Testis (tissue), 3 donors: ENCODE data around the gene ALDH1A2. TPM values are rescaled to one million over a fixed set of nuclear protein-coding genes. Genes with fewer than 3 reads are reported as not detected.

Experiments
- DNase-seq: peaks from one replicate; pipeline ENCODE4 v3.0.0-alpha.2; 2019
- H3K27ac ChIP-seq, 2 donors: fragments of 200-600 bp; sonication (generic); one replicate each; pipeline ENCODE4 v1.5.1; 2019
- H3K27me3 ChIP-seq: fragments of 200-600 bp; sonication (generic); one replicate; pipeline ENCODE4 v1.5.1; 2019
- H3K36me3 ChIP-seq: fragments of 200-600 bp; sonication (generic); one replicate; pipeline ENCODE4 v1.5.1; 2017; ENCODE audit warnings: low read depth; ENCODE audit errors: missing control alignments
- H3K4me1 ChIP-seq: fragments of 200-600 bp; sonication (generic); one replicate; pipeline ENCODE4 v1.5.1; 2019
- H3K4me3 ChIP-seq, 2 donors: fragments of 200-600 bp; sonication (generic); one replicate each; pipeline ENCODE4 v1.5.1; 2017 to 2019
- H3K9me3 ChIP-seq: fragments of 200-600 bp; sonication (generic); one replicate; pipeline ENCODE4 v1.5.1; 2017
- CTCF ChIP-seq, 3 experiments: fragments of 450-650 bp in 2 of 3; fragments of 200-600 bp in 1 of 3; sonication (generic) in 1 of 3; IDR thresholded peaks; one replicate each; pipeline ENCODE4 v1.5.1; 2016 to 2019; ENCODE audit warnings: antibody characterized with exemption in 3 of 3, mild to moderate bottlenecking in 2 of 3, moderate library complexity in 1 of 3
- POLR2A ChIP-seq: fragments of 450-650 bp; IDR thresholded peaks from one replicate; pipeline ENCODE4 v1.6.1; 2017; ENCODE audit warnings: antibody characterized with exemption, mild to moderate bottlenecking, moderate library complexity
- WGBS, 2 donors: methylation state at CpG; one replicate each; pipeline ENCODE4 v1.1.5; 2018; 5-methylcytosine and 5-hydroxymethylcytosine counted together
- intact Hi-C: fragments of 100-400 bp; cut with DNase I; formaldehyde crosslinking; loops from one replicate; pipeline ENCODE4 v1.15.1; 2023; ENCODE audit warnings: low total_unique reads
- polyA plus RNA-seq: library from polyadenylated mRNA; stranded (reverse); fragments of 350-450 nt; fragmentation: Illumina TruSeq; extraction: RNeasy Lipid Tissue Mini Kit (QIAGEN cat#74804); gene quantifications from one replicate; pipeline ENCODE4 v1.2.3, GENCODE V29; 2014; ENCODE audit warnings: low read depth, low replicate concordance; ENCODE audit not compliant: insufficient read depth
- total RNA-seq, 2 donors: library from RNA; depleted of rRNA; stranded (reverse); fragments of >200 nt; gene quantifications; one replicate each; pipeline ENCODE4 v1.2.3, GENCODE V29; 2016

Gene ALDH1A2
- total and polyA plus RNA-seq, 3 donors from 2014 or later: 71.2 to 210 (median 91.2) TPM

GRCh38 chr15:57953874-57954273 is 111.6 kb downstream of the ALDH1A2 start:
- Histone ChIP-seq H3K4me3 (no peak overlapping the region), H3K4me1 (no peaks in the 10 kb centered on the region), H3K36me3 (no peaks in the 10 kb centered on the region), H3K27me3 (no peaks in the 10 kb centered on the region), H3K9me3 (no peaks in the 10 kb centered on the region), H3K27ac (no peak overlapping the region)
- TF ChIP-seq POLR2A (no peak), CTCF (IDR thresholded peaks at IDR 0.05) (no peak)
- 69 to 86% methylated on average over 2 of the region's 2 CpGs for WGBS, 2 donors
- intact Hi-C loops: no loop called here
- DNase-seq: no peak

- TF ChIP-seq POLR2A (no peak), CTCF (IDR thresholded peaks at IDR 0.05) (no peak)
- Histone ChIP-seq H3K4me3 (no peak overlapping the region), H3K27ac (no peak overlapping the region), H3K36me3 (no peaks in the 10 kb centered on the region), H3K9me3 (no peaks in the 10 kb centered on the region), H3K4me1 (peaks cover 7% of the 10 kb centered on the region), H3K27me3 (no peaks in the 10 kb centered on the region)
- intact Hi-C loops: no loop called here
- no peak for DNase-seq
- 84 to 94% methylated on average over 7 of the region's 7 CpGs for WGBS, 2 donors
Measured at GRCh38 chr15:57951328-57951932, 114.1 kb downstream of the ALDH1A2 start.

- H3K27me3 ChIP-seq: no peaks in the 10 kb centered on the region
- H3K27ac ChIP-seq: no peak overlapping the region
- no peak overlapping the region for H3K4me3 ChIP-seq
- H3K36me3 ChIP-seq: no peaks in the 10 kb centered on the region
- no peak for TF ChIP-seq CTCF (IDR thresholded peaks at IDR 0.05)
- no peak for TF ChIP-seq POLR2A
- no peaks in the 10 kb centered on the region for H3K9me3 ChIP-seq
- peaks cover 7% of the 10 kb centered on the region for H3K4me1 ChIP-seq
- intact Hi-C loops: no loop called here
- WGBS, 2 donors: 88 to 93% methylated on average over 8 of the region's 8 CpGs
- no peak for DNase-seq
Measured at GRCh38 chr15:57950381-57950946, 115.0 kb downstream of the ALDH1A2 start.

- TF ChIP-seq CTCF (IDR thresholded peaks at IDR 0.05) (no peak), POLR2A (no peak)
- intact Hi-C loops: no loop called here
- 77 to 84% methylated on average over 3 of the region's 3 CpGs for WGBS, 2 donors
- Histone ChIP-seq H3K36me3 (no peaks in the 10 kb centered on the region), H3K27ac (no peak overlapping the region), H3K27me3 (no peaks in the 10 kb centered on the region), H3K9me3 (no peaks in the 10 kb centered on the region), H3K4me3 (no peak overlapping the region), H3K4me1 (peaks cover 7% of the 10 kb centered on the region)
- no peak for DNase-seq
Measured at GRCh38 chr15:57949374-57949943, 116.1 kb downstream of the ALDH1A2 start.
